Ectodermal cell (in vitro differentiated cells): Measurements from ENCODE around the gene TPO.

ENCODE experiments used
- H3K27ac ChIP-seq: 2 replicates; pipeline ENCODE4 v1.7.0; 2013; ENCODE audit warnings: mild to moderate bottlenecking, low read depth, low read length; ENCODE audit not compliant: insufficient read depth, poor library complexity, severe bottlenecking
- H3K27me3 ChIP-seq: 2 replicates; pipeline ENCODE4 v1.7.0; 2013; ENCODE audit warnings: mild to moderate bottlenecking, low read length; ENCODE audit not compliant: insufficient read depth, control insufficient read depth, poor library complexity, severe bottlenecking
- H3K36me3 ChIP-seq: one replicate; pipeline ENCODE4 v1.7.0; 2013; ENCODE audit warnings: low read length; ENCODE audit not compliant: control insufficient read depth, insufficient read depth
- H3K4me1 ChIP-seq: one replicate; pipeline ENCODE4 v1.7.0; 2013; ENCODE audit warnings: low read length; ENCODE audit not compliant: control insufficient read depth, insufficient read depth
- H3K4me3 ChIP-seq: 2 replicates; pipeline ENCODE4 v1.7.0; 2013; ENCODE audit warnings: low read depth, low read length, control low read depth; ENCODE audit not compliant: insufficient read depth
- H3K9me3 ChIP-seq: 2 replicates; pipeline ENCODE4 v1.7.0; 2013; ENCODE audit warnings: mild to moderate bottlenecking, low read length, moderate library complexity; ENCODE audit not compliant: control insufficient read depth
- WGBS, 2 experiments: methylation state at CpG; one replicate each; pipeline ENCODE4 v1.1.7; 2013; ENCODE audit warnings: missing lambda C conversion rate in 2 of 2; 5-methylcytosine and 5-hydroxymethylcytosine counted together

Gene TPO

GRCh38 chr2:1518867-1519530 lies 105.7 kb downstream of the TPO start:
- H3K27ac ChIP-seq: no peak overlapping the region
- H3K9me3 ChIP-seq: no peaks in the 10 kb centered on the region
- no peaks in the 10 kb centered on the region for H3K36me3 ChIP-seq
- H3K4me3 ChIP-seq: no peak overlapping the region
- no peaks in the 10 kb centered on the region for H3K4me1 ChIP-seq
- 89% methylated on average over 10 of the region's 10 CpGs for WGBS, 2 experiments
- H3K27me3 ChIP-seq: no peaks in the 10 kb centered on the region

GRCh38 chr2:1521191-1521877 lies 108.1 kb downstream of the TPO start:
- H3K4me1 ChIP-seq: no peaks in the 10 kb centered on the region
- H3K36me3 ChIP-seq: no peaks in the 10 kb centered on the region
- H3K9me3 ChIP-seq: no peaks in the 10 kb centered on the region
- no peak overlapping the region for H3K4me3 ChIP-seq
- no peaks in the 10 kb centered on the region for H3K27me3 ChIP-seq
- WGBS, 2 experiments: 83 to 84% methylated on average over 21 of the region's 21 CpGs
- H3K27ac ChIP-seq: no peak overlapping the region

GRCh38 chr2:1521878-1522830 lies 108.9 kb downstream of the TPO start:
- 90% methylated on average over 26 of the region's 26 CpGs for WGBS, 2 experiments
- Histone ChIP-seq H3K9me3 (no peaks in the 10 kb centered on the region), H3K4me3 (no peak overlapping the region), H3K4me1 (no peaks in the 10 kb centered on the region), H3K36me3 (no peaks in the 10 kb centered on the region), H3K27me3 (no peaks in the 10 kb centered on the region), H3K27ac (no peak overlapping the region)

- Histone ChIP-seq H3K4me1 (no peaks in the 10 kb centered on the region), H3K36me3 (no peaks in the 10 kb centered on the region), H3K9me3 (no peaks in the 10 kb centered on the region), H3K4me3 (no peak overlapping the region), H3K27ac (no peak overlapping the region), H3K27me3 (peaks cover 14% of the 10 kb centered on the region)
- 74% methylated on average over 9 of the region's 9 CpGs for WGBS, 2 experiments
Measured at GRCh38 chr2:1527153-1527992, 114.1 kb downstream of the TPO start.

- WGBS, 2 experiments: 70 to 71% methylated on average over 6 of the region's 6 CpGs
- Histone ChIP-seq H3K36me3 (no peaks in the 10 kb centered on the region), H3K4me1 (no peaks in the 10 kb centered on the region), H3K9me3 (no peaks in the 10 kb centered on the region), H3K27me3 (peaks cover 14% of the 10 kb centered on the region), H3K4me3 (no peak overlapping the region), H3K27ac (no peak overlapping the region)
Measured at GRCh38 chr2:1528273-1529064, 115.2 kb downstream of the TPO start.

GRCh38 chr2:1538663-1539062 lies 125.4 kb downstream of the TPO start:
- Histone ChIP-seq H3K4me3 (no peak overlapping the region), H3K9me3 (no peaks in the 10 kb centered on the region), H3K4me1 (no peaks in the 10 kb centered on the region), H3K27ac (no peak overlapping the region), H3K36me3 (no peaks in the 10 kb centered on the region), H3K27me3 (no peaks in the 10 kb centered on the region)
- 60 to 61% methylated on average over 10 of the region's 10 CpGs for WGBS, 2 experiments

- no peaks in the 10 kb centered on the region for H3K4me1 ChIP-seq
- no peaks in the 10 kb centered on the region for H3K36me3 ChIP-seq
- no peaks in the 10 kb centered on the region for H3K27me3 ChIP-seq
- WGBS, 2 experiments: 92 to 94% methylated on average over 19 of the region's 19 CpGs
- no peak overlapping the region for H3K27ac ChIP-seq
- no peaks in the 10 kb centered on the region for H3K9me3 ChIP-seq
- no peak overlapping the region for H3K4me3 ChIP-seq
Measured at GRCh38 chr2:1539441-1539840, 126.2 kb downstream of the TPO start.

- no peaks in the 10 kb centered on the region for H3K36me3 ChIP-seq
- no peaks in the 10 kb centered on the region for H3K4me1 ChIP-seq
- H3K27ac ChIP-seq: no peak overlapping the region
- no peak overlapping the region for H3K4me3 ChIP-seq
- WGBS, 2 experiments: 91% methylated on average over 13 of the region's 13 CpGs
- no peaks in the 10 kb centered on the region for H3K9me3 ChIP-seq
- no peaks in the 10 kb centered on the region for H3K27me3 ChIP-seq
Measured at GRCh38 chr2:1539973-1540372, 126.7 kb downstream of the TPO start.

- Histone ChIP-seq H3K36me3 (no peaks in the 10 kb centered on the region), H3K27ac (no peak overlapping the region), H3K4me1 (no peaks in the 10 kb centered on the region), H3K27me3 (no peaks in the 10 kb centered on the region), H3K4me3 (no peak overlapping the region), H3K9me3 (no peaks in the 10 kb centered on the region)
- 94% methylated on average over 25 of the region's 25 CpGs for WGBS, 2 experiments
Measured at GRCh38 chr2:1540481-1540880, 127.2 kb downstream of the TPO start.
